HL-60 (cell line): Measurements from ENCODE around the gene FASN.
"Not testable (repeated sequence)": the region's sequence is repeated elsewhere in the genome, so short reads cannot be mapped to it uniquely, and the experiment has no call there.

Experiments used
- POLR2AphosphoS5 ChIP-seq: IDR thresholded peaks from 2 replicates; pipeline ENCODE4 v1.6.1; 2012; ENCODE audit warnings: low read depth
- TF ChIP-seq, protein P1 (sequence below): IDR thresholded peaks from one replicate; pipeline ENCODE4 v1.5.1; 2011; ENCODE audit warnings: low read length, control low read depth, inconsistent platforms; ENCODE audit not compliant: insufficient read depth
- TF ChIP-seq, protein P2 (sequence below): IDR thresholded peaks from 2 replicates; pipeline ENCODE4 v1.6.1; 2012; ENCODE audit warnings: low read depth; ENCODE audit not compliant: insufficient replicate concordance

DNA sequence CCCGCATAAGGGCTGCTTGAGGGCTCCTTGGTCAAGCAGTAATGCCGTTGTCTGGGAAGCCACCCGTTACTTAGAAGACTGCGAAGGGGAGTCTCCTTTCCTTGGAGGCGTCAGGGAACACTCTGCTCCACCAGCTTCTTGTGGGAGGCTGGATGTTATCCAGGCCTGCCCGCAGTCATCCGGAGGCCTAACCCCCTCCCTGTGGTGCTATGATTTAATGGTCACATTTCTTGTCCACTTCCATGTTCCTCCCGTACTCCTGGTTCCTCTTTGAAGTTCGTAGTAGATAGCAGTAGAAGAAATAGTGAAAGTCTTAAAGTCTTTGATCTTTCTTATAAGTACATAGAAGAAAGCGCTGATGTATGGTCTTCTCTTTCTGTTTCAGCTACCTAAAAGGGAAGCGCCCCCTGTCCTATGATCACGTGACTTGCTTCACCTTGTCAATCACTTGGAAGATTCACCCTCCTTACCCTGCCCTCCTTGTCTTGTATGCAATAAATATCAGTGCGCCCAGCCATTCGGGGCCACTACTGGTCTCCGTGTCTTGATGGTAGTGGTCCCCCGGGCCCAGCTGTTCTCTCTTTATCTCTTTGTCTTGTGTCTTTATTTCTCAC, 59.1 kb downstream of the FASN start:
- TF ChIP-seq, protein P1, sequence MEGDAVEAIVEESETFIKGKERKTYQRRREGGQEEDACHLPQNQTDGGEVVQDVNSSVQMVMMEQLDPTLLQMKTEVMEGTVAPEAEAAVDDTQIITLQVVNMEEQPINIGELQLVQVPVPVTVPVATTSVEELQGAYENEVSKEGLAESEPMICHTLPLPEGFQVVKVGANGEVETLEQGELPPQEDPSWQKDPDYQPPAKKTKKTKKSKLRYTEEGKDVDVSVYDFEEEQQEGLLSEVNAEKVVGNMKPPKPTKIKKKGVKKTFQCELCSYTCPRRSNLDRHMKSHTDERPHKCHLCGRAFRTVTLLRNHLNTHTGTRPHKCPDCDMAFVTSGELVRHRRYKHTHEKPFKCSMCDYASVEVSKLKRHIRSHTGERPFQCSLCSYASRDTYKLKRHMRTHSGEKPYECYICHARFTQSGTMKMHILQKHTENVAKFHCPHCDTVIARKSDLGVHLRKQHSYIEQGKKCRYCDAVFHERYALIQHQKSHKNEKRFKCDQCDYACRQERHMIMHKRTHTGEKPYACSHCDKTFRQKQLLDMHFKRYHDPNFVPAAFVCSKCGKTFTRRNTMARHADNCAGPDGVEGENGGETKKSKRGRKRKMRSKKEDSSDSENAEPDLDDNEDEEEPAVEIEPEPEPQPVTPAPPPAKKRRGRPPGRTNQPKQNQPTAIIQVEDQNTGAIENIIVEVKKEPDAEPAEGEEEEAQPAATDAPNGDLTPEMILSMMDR: not testable (repeated sequence)
- TF ChIP-seq, protein P2, sequence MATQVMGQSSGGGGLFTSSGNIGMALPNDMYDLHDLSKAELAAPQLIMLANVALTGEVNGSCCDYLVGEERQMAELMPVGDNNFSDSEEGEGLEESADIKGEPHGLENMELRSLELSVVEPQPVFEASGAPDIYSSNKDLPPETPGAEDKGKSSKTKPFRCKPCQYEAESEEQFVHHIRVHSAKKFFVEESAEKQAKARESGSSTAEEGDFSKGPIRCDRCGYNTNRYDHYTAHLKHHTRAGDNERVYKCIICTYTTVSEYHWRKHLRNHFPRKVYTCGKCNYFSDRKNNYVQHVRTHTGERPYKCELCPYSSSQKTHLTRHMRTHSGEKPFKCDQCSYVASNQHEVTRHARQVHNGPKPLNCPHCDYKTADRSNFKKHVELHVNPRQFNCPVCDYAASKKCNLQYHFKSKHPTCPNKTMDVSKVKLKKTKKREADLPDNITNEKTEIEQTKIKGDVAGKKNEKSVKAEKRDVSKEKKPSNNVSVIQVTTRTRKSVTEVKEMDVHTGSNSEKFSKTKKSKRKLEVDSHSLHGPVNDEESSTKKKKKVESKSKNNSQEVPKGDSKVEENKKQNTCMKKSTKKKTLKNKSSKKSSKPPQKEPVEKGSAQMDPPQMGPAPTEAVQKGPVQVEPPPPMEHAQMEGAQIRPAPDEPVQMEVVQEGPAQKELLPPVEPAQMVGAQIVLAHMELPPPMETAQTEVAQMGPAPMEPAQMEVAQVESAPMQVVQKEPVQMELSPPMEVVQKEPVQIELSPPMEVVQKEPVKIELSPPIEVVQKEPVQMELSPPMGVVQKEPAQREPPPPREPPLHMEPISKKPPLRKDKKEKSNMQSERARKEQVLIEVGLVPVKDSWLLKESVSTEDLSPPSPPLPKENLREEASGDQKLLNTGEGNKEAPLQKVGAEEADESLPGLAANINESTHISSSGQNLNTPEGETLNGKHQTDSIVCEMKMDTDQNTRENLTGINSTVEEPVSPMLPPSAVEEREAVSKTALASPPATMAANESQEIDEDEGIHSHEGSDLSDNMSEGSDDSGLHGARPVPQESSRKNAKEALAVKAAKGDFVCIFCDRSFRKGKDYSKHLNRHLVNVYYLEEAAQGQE: not testable (repeated sequence)
- not testable (repeated sequence) for TF ChIP-seq POLR2AphosphoS5
